Activated effector memory CD4-positive, alpha-beta T cell treated with anti-CD3 and anti-CD28 coated beads, Interleukin-2, amount 50 U/mL, for 16 hours (primary cell): Measurements from ENCODE around the gene FTO.

Experiments used
- DNase-seq: peaks from one replicate; pipeline ENCODE4 v3.0.0-alpha.2; 2020

Gene FTO

GRCh38 chr16:54143410-54143809 lies 439.5 kb downstream of the FTO start:
- DNase-seq, result no peak

- no peak for DNase-seq
These were observed 440.1 kb downstream of the FTO start for GRCh38 chr16:54143934-54144571.

GRCh38 chr16:54144572-54144947 lies 440.6 kb downstream of the FTO start:
- no peak for DNase-seq

- no peak for DNase-seq
These were observed 441.9 kb downstream of the FTO start for GRCh38 chr16:54145881-54146280.

- no peak for DNase-seq
These were observed 445.0 kb downstream of the FTO start for GRCh38 chr16:54148974-54149373.

- DNase-seq, result no peak
These were observed 446.9 kb downstream of the FTO start for GRCh38 chr16:54150861-54151260.

GRCh38 chr16:54152362-54153239 lies 448.6 kb downstream of the FTO start:
- no peak for DNase-seq

- DNase-seq, result no peak
These were observed 449.4 kb downstream of the FTO start for GRCh38 chr16:54153240-54153934.

GRCh38 chr16:54156349-54156748 lies 452.4 kb downstream of the FTO start:
- DNase-seq, result no peak

GRCh38 chr16:54158986-54159385 lies 455.0 kb downstream of the FTO start:
- no peak for DNase-seq

GRCh38 chr16:54159490-54160080 lies 455.6 kb downstream of the FTO start:
- no peak for DNase-seq

- no peak for DNase-seq
These were observed 456.4 kb downstream of the FTO start for GRCh38 chr16:54160252-54160860.

GRCh38 chr16:54160939-54161897 lies 457.3 kb downstream of the FTO start:
- no peak for DNase-seq

GRCh38 chr16:54163197-54163843 lies 459.4 kb downstream of the FTO start:
- no peak for DNase-seq

- no peak for DNase-seq
These were observed 460.8 kb downstream of the FTO start for GRCh38 chr16:54164789-54165173.

GRCh38 chr16:54165174-54165911 lies 461.4 kb downstream of the FTO start:
- no peak for DNase-seq

GRCh38 chr16:54165912-54166865 lies 462.2 kb downstream of the FTO start:
- DNase-seq, result no peak

GRCh38 chr16:54169112-54169511 lies 465.2 kb downstream of the FTO start:
- DNase-seq, result no peak
